MM.1S (cell line): Measurements from ENCODE around the gene DYNC1I1.

Experiments used
- EZH2 ChIP-seq: fragments of 300-600 bp; sonication (generic); optimal IDR thresholded peaks from 2 replicates; pipeline ENCODE3; 2017; ENCODE audit warnings: low read depth, mild to moderate bottlenecking, antibody characterized with exemption, low read length, mixed read lengths
- EZH2phosphoT487 ChIP-seq: fragments of 300-600 bp; sonication (generic); IDR thresholded peaks from 2 replicates; pipeline ENCODE4 v1.6.1; 2018; ENCODE audit warnings: antibody characterized with exemption, low read length
- TF ChIP-seq, protein P1 (sequence below): fragments of 300-600 bp; sonication (generic); IDR thresholded peaks from 2 replicates; pipeline ENCODE4 v1.5.1; 2016; ENCODE audit warnings: antibody characterized with exemption, low read length, mixed read lengths

DNA sequence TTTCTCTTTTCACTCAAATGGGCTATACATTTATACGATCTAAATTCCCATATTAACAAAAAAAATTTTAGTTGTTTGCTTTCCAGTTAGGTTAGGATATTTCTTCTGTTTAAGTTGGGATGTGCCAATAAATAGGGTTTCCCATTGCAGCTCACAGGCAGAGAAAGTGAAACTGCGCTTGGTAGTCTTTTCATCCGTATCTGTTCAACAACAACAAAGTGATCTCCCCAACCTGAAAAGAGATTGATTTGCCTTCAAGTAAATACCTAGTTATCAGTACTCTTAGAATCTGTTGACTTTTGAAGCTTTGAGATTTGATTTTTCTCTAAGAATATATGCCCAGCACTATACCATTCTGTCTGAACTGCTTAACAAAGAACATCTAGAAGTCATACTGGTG, 143.4 kb downstream of the DYNC1I1 start:
- TF ChIP-seq EZH2 (no peak), EZH2phosphoT487 (no peak)
- TF ChIP-seq, protein P1, sequence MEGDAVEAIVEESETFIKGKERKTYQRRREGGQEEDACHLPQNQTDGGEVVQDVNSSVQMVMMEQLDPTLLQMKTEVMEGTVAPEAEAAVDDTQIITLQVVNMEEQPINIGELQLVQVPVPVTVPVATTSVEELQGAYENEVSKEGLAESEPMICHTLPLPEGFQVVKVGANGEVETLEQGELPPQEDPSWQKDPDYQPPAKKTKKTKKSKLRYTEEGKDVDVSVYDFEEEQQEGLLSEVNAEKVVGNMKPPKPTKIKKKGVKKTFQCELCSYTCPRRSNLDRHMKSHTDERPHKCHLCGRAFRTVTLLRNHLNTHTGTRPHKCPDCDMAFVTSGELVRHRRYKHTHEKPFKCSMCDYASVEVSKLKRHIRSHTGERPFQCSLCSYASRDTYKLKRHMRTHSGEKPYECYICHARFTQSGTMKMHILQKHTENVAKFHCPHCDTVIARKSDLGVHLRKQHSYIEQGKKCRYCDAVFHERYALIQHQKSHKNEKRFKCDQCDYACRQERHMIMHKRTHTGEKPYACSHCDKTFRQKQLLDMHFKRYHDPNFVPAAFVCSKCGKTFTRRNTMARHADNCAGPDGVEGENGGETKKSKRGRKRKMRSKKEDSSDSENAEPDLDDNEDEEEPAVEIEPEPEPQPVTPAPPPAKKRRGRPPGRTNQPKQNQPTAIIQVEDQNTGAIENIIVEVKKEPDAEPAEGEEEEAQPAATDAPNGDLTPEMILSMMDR: no peak
